ENCODE data around the gene SLC25A25. TPM values are rescaled to one million over a fixed set of nuclear protein-coding genes. Genes with fewer than 3 reads are reported as not detected.
"Not testable (repeated sequence)": the region's sequence is repeated elsewhere in the genome, so short reads cannot be mapped to it uniquely, and the experiment has no call there.

The SLC25A25 gene
- total and polyA plus RNA-seq, 10 of the 15 experiments (the other 5 are each of a cell fraction or from before 2014, with no cell fraction given), result 0.04 to 17.1 (median 12.4) TPM; not detected in 1

- intact Hi-C loops (cut with micrococcal nuclease; ENCODE audit: unreplicated experiment); BruUV-seq (replicated peaks); ATAC-seq; H3K36me3 ChIP-seq (ENCODE audit: control insufficient read depth in 2 of 2, insufficient read depth in 2 of 2, low read length in 1 of 2); in situ Hi-C loops (cut with MboI); H3K27me3 ChIP-seq (replicated peaks in 1 of 2; ENCODE audit: control insufficient read depth in 2 of 2, insufficient read depth in 2 of 2, low read length in 1 of 2); H4K20me1 ChIP-seq (ENCODE audit: control insufficient read depth, insufficient read depth); DNase-seq (ENCODE audit: low read depth, low spot score); FAIRE-seq; H3K9me3 ChIP-seq (replicated peaks; ENCODE audit: control insufficient read depth, insufficient read depth, low read length): not testable (repeated sequence)
- peak overlapping the region; percentile 87 for H3K27ac ChIP-seq (ENCODE audit: control insufficient read depth, insufficient read depth)
- 88% methylated on average over 12 of the region's 12 CpGs for WGBS (ENCODE audit: insufficient coverage, insufficient replicate concordance, low lambda C conversion rate, missing lambda C conversion rate)
- H3K4me1 ChIP-seq (ENCODE audit: control insufficient read depth, insufficient read depth, low read length), result peaks cover 25% of the 10 kb centered on the region
- H2AFZ ChIP-seq (ENCODE audit: control insufficient read depth, low read depth, low read length), result 0 out of 2 replicates have a peak overlapping the region, but pooled peaks have one; percentile 26
- TF ChIP-seq ZNF217 (IDR thresholded peaks at IDR 0.05) (0 out of 2 replicates have a peak, but pooled peaks have one; percentile 19), MLLT1 (IDR thresholded peaks at IDR 0.05) (peak; percentile 99)
- H3K4me2 ChIP-seq (ENCODE audit: control insufficient read depth, insufficient read depth), result peak overlapping the region; percentile 93
- peaks cover 74% of the 10 kb centered on the region for H3K79me2 ChIP-seq (ENCODE audit: control insufficient read depth, insufficient read depth, low read length)
- peak overlapping the region; percentile 72 for H3K9ac ChIP-seq (ENCODE audit: control insufficient read depth, insufficient read depth, low read length)
- ChIA-PET POLR2A (interaction anchor here (1.0 to 1.7 kb wide), 6 partner anchors 11 to 204 kb away, joined by 3 to 7 read pairs (median 4); partner anchors contain the start of genes EEIG1, GOLGA2 and SWI5), SMC1A (ENCODE audit: uncharacterized antibody, unreplicated experiment) (interaction anchor here (1.8 to 5.1 kb wide), 5 partner anchors 11 to 117 kb away, joined by 9 to 21 read pairs (median 11); no protein-coding TSS in a partner anchor), CTCF (interaction anchor here (1.2 to 5.3 kb wide), 7 partner anchors 12 to 129 kb away, joined by 3 to 33 read pairs (median 13); no protein-coding TSS in a partner anchor), RAD21 (ENCODE audit: unreplicated experiment) (interaction anchor here (0.6 to 3.3 kb wide), 7 partner anchors 8 to 116 kb away, joined by 3 to 11 read pairs (median 3); no protein-coding TSS in a partner anchor)
- peak overlapping the region; percentile 56 for H3K4me3 ChIP-seq
Observed at GRCh38 chr9:128071475-128071874, 3.4 kb downstream of the SLC25A25 start.

Measured in GM12878 (cell line).